ENCODE data around the gene EPS15.

DNA sequence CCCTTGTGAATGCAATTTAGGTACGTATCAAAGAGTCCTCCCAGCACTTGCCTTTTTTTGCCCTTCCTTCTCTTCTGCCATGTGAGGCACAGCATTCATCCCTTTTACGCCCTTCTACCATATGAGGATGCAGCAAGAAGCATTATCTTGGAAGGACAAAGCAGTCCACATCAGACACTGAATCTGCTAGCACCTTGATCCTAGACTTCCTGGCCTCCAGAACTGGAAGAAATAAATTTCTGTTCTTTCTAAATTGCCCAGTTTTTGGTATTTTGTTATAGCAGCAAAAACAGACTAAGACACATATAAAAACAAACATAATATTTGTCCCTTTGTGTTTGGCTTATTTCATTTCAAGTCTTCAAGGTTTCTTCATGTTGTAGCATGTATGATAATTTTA, 20.1 kb downstream of the EPS15 start:
- TF ChIP-seq, protein P1, sequence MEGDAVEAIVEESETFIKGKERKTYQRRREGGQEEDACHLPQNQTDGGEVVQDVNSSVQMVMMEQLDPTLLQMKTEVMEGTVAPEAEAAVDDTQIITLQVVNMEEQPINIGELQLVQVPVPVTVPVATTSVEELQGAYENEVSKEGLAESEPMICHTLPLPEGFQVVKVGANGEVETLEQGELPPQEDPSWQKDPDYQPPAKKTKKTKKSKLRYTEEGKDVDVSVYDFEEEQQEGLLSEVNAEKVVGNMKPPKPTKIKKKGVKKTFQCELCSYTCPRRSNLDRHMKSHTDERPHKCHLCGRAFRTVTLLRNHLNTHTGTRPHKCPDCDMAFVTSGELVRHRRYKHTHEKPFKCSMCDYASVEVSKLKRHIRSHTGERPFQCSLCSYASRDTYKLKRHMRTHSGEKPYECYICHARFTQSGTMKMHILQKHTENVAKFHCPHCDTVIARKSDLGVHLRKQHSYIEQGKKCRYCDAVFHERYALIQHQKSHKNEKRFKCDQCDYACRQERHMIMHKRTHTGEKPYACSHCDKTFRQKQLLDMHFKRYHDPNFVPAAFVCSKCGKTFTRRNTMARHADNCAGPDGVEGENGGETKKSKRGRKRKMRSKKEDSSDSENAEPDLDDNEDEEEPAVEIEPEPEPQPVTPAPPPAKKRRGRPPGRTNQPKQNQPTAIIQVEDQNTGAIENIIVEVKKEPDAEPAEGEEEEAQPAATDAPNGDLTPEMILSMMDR (IDR thresholded peaks at IDR 0.05; ENCODE audit: low read length): no peak
- no peak for TF ChIP-seq EZH2 (IDR thresholded peaks at IDR 0.05; ENCODE audit: borderline replicate concordance, low read length)
